ENCODE data around the gene MYH11.
"Not testable (repeated sequence)": the region's sequence is repeated elsewhere in the genome, so short reads cannot be mapped to it uniquely, and the experiment has no call there.

GRCh38 chr16:15812401-15812750 is 44.5 kb downstream of the MYH11 start:
- not testable (repeated sequence) for TF ChIP-seq CTCF (conservative IDR thresholded peaks at IDR 0.05; ENCODE audit: low read length); EZH2phosphoT487 (IDR thresholded peaks at IDR 0.05; ENCODE audit: borderline replicate concordance)

Data from Loucy (cell line).